ENCODE measurements around the gene PRKCSH. TPM values are rescaled to one million over a fixed set of nuclear protein-coding genes. Genes with fewer than 3 reads are reported as not detected.
"Not testable (repeated sequence)": the region's sequence is repeated elsewhere in the genome, so short reads cannot be mapped to it uniquely, and the experiment has no call there.

The PRKCSH gene
- total RNA-seq, 4 donors from 2014 or later, result 64.1 to 107 (median 99.1) TPM

DNA sequence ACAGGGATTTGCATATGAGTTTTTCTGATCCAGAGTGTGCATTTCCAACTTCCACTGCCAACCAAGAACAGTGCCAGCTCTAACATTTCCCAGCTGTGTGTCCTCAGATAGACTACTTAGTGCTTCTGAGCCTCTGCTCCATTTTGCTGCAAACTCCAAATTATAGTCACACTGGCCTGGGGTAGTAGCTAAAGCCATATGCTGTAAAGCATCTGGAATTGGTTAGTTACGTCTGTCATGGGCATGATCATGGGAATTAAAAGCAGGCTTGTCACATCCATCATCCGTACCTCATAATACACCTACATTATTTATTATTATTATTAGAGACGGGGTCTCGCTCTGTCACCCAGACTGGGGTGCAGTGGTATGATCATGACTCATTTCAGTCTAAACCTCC lies 38.3 kb downstream of the PRKCSH start:
- intact Hi-C loops (cut with DNase I), result no loop called here
- H3K4me3 ChIP-seq, result no peak overlapping the region
- no peak for DNase-seq
- 42 to 43% methylated on average over 4 of the region's 4 CpGs for WGBS, 2 donors
- H3K27ac ChIP-seq, result no peak overlapping the region
- no peaks in the 10 kb centered on the region for H3K9me3 ChIP-seq
- no peaks in the 10 kb centered on the region for H3K36me3 ChIP-seq
- H3K4me1 ChIP-seq, result peaks cover 0 to 3% (median 0%) of the 10 kb centered on the region in 3 donors
- TF ChIP-seq, protein P1, sequence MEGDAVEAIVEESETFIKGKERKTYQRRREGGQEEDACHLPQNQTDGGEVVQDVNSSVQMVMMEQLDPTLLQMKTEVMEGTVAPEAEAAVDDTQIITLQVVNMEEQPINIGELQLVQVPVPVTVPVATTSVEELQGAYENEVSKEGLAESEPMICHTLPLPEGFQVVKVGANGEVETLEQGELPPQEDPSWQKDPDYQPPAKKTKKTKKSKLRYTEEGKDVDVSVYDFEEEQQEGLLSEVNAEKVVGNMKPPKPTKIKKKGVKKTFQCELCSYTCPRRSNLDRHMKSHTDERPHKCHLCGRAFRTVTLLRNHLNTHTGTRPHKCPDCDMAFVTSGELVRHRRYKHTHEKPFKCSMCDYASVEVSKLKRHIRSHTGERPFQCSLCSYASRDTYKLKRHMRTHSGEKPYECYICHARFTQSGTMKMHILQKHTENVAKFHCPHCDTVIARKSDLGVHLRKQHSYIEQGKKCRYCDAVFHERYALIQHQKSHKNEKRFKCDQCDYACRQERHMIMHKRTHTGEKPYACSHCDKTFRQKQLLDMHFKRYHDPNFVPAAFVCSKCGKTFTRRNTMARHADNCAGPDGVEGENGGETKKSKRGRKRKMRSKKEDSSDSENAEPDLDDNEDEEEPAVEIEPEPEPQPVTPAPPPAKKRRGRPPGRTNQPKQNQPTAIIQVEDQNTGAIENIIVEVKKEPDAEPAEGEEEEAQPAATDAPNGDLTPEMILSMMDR (IDR thresholded peaks at IDR 0.05), result no peak
- no peak for TF ChIP-seq POLR2A (IDR thresholded peaks at IDR 0.05)
- H3K27me3 ChIP-seq, result no peaks in the 10 kb centered on the region

DNA sequence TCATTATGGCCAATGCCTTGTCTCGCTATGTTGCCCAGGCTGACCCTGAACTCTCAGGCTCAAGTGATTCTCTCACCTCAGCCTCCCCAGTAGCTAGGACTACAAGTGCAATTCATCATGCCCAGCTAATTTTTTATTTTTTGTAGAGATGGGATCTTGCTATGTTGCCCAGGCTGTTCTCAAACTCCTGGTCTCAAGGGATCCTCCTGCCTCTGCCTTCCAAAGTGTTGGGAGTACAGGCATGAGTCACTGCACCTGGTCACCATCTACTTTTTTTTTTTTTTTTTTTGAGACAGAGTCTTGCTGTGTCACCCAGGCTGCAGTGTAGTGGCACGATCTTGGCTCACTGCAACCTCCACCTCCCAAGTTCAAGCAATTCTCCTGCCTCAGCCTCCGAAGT lies 39.9 kb downstream of the PRKCSH start:
- H3K27ac ChIP-seq; DNase-seq; H3K9me3 ChIP-seq; intact Hi-C loops (cut with DNase I); H3K4me3 ChIP-seq; H3K36me3 ChIP-seq: not testable (repeated sequence)
- Histone ChIP-seq H3K27me3 (peaks cover 4 to 15% (median 9%) of the 10 kb centered on the region in 4 donors), H3K4me1 (peaks cover 0 to 13% (median 13%) of the 10 kb centered on the region in 3 donors)
- WGBS, 2 donors, result 77 to 93% methylated on average over 2 to 3 of the region's 3 CpGs

DNA sequence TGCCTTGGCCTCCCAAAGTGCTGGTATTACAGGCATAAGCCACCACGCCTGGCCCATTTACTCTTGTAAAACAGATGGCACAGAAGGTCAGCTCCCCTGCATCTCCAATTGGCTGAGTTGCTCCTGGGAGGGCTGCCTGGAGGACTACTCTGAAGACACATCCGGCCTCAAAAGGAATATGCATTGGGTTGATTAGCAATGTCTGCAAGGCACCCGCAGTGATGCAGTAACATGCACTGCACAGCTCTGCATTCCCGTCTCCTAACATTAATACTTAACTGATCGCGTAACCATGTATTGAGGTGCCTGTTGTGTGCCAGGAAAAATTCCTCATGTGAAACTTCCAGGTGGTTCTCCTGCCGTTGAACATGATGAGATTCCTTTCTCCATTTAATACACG lies 40.4 kb downstream of the PRKCSH start:
- TF ChIP-seq, protein P1 (IDR thresholded peaks at IDR 0.05), result no peak
- TF ChIP-seq POLR2A (IDR thresholded peaks at IDR 0.05), result no peak
- no peak overlapping the region for H3K27ac ChIP-seq
- H3K27me3 ChIP-seq, result peaks cover 8 to 20% (median 14%) of the 10 kb centered on the region in 4 donors
- H3K9me3 ChIP-seq, result no peaks in the 10 kb centered on the region
- intact Hi-C loops (cut with DNase I), result no loop called here
- DNase-seq, result no peak
- H3K36me3 ChIP-seq, result no peaks in the 10 kb centered on the region
- peaks cover 0 to 18% (median 17%) of the 10 kb centered on the region in 3 donors for H3K4me1 ChIP-seq
- WGBS, 2 donors, result 73 to 74% methylated on average over 5 to 6 of the region's 8 CpGs
- no peak overlapping the region for H3K4me3 ChIP-seq

- no peak overlapping the region for H3K27ac ChIP-seq
- no peaks in the 10 kb centered on the region for H3K9me3 ChIP-seq
- TF ChIP-seq, protein P1 (IDR thresholded peaks at IDR 0.05), result no peak
- TF ChIP-seq POLR2A (IDR thresholded peaks at IDR 0.05), result no peak
- DNase-seq, result no peak
- peaks cover 0 to 2% (median 0%) of the 10 kb centered on the region in 3 donors for H3K36me3 ChIP-seq
- intact Hi-C loops (cut with DNase I), result no loop called here
- H3K4me3 ChIP-seq, result no peak overlapping the region
- 58 to 64% methylated on average over 13 to 17 of the region's 19 CpGs for WGBS, 2 donors
- H3K27me3 ChIP-seq, result peaks cover 14 to 46% (median 20%) of the 10 kb centered on the region in 4 donors
- H3K4me1 ChIP-seq, result peaks cover 10 to 44% (median 36%) of the 10 kb centered on the region in 3 donors
These were observed 43.0 kb downstream of the PRKCSH start for GRCh38 chr19:11478167-11479089.

DNA sequence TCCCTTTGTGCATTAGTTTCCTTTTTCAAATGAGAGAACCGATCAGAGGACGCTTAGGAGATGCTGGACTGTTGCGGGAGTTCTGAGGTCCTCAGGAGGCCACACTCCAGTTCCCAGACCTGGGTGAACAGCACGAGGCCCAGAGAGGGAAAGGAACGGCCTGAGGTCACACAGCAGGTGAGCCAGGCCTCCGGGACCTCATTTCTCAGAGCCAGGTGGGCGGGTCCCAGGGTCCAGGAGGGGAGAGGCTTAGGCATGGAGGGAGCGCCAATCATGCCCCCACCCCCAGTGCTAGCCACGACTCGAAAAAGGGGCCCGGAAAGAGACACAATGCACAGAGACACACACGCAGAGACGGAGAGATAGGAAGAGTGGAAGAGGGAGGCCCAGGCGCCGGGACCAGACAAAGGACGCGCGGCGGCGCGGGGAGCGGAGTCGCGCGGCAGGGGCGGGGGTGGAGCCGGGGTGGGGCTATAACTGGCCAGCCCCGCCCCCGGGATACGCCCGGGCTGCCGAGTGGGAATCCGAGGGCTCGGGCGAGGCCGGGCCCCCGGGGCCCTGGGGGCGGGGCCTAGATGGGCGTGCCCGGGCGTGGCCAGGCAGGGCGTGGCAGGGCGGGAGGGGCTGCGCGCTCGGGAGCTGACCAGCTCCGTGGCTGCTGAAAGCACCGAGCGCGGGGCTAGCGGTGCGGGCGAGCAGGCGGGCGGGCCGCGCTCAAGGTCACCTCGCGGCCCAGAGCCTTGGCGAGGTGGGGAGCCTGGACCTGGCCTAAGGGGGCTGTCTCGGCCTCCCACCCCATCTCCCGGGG lies 43.9 kb downstream of the PRKCSH start:
- 40 to 49% methylated on average over 19 to 20 of the region's 62 CpGs for WGBS, 2 donors
- H3K4me3 ChIP-seq, result peak overlapping the region in 2 of 4 donors; percentile 27 to 45
- peaks cover 14 to 54% (median 20%) of the 10 kb centered on the region in 4 donors for H3K27me3 ChIP-seq

More for the DNA sequence above, 43.9 kb downstream of the PRKCSH start:
- TF ChIP-seq, protein P1 (IDR thresholded peaks at IDR 0.05), result no peak
- no peak for TF ChIP-seq POLR2A (IDR thresholded peaks at IDR 0.05)
- H3K9me3 ChIP-seq, result no peaks in the 10 kb centered on the region
- H3K4me1 ChIP-seq, result peaks cover 10 to 47% (median 36%) of the 10 kb centered on the region in 3 donors
- H3K36me3 ChIP-seq, result peaks cover 0 to 11% (median 0%) of the 10 kb centered on the region in 3 donors
- intact Hi-C loops (cut with DNase I), result no loop called here
- no peak overlapping the region for H3K27ac ChIP-seq
- DNase-seq, result no peak

Data from esophagus squamous epithelium (tissue), 5 donors.